ENCODE results near the gene AKAP8.
A peak's percentile ranks its signal among the peaks of the same experiment; 100 is the strongest.

- no peak for TF ChIP-seq POLR2AphosphoS5 (IDR thresholded peaks at IDR 0.05; ENCODE audit: low read depth, low read length)
- TF ChIP-seq POLR2A (IDR thresholded peaks at IDR 0.05; ENCODE audit: low read depth, low read length), result 0 out of 2 replicates have a peak, but pooled peaks have one; percentile 17
- 0 out of 2 replicates have a peak, but pooled peaks have one; percentile 33 for TF ChIP-seq TAF1 (IDR thresholded peaks at IDR 0.05; ENCODE audit: borderline replicate concordance, low read depth, low read length)
Observed at GRCh38 chr19:15378534-15379082, 979 bp downstream of the AKAP8 start.
